T-helper 1 cell treated with Interleukin-12 subunit alpha and Interleukin-12 subunit beta and Interleukin-4 antibody, amounts not matched to agents 30 ng/mL and 1 ng/mL, for 36 hours (primary cell): ENCODE results near the gene MBD2. TPM values are rescaled to one million over a fixed set of nuclear protein-coding genes. Genes with fewer than 3 reads are reported as not detected.

Experiments used
- intact Hi-C: fragments of 100-400 bp; cut with micrococcal nuclease; formaldehyde crosslinking; loops from one replicate; pipeline ENCODE4 v1.15.1; 2024
- total RNA-seq: library from RNA; stranded (reverse); gene quantifications from 2 replicates; pipeline ENCODE4 v1.2.3, GENCODE V29; 2022

Gene MBD2
- total RNA-seq, 1 donor from 2014 or later: 140 TPM

GRCh38 chr18:54117853-54118773, 106.4 kb downstream of the MBD2 start:
- intact Hi-C loops: loop anchor here (2.0 kb wide), 1 partner anchor 31 kb away; no protein-coding TSS in a partner anchor

DNA sequence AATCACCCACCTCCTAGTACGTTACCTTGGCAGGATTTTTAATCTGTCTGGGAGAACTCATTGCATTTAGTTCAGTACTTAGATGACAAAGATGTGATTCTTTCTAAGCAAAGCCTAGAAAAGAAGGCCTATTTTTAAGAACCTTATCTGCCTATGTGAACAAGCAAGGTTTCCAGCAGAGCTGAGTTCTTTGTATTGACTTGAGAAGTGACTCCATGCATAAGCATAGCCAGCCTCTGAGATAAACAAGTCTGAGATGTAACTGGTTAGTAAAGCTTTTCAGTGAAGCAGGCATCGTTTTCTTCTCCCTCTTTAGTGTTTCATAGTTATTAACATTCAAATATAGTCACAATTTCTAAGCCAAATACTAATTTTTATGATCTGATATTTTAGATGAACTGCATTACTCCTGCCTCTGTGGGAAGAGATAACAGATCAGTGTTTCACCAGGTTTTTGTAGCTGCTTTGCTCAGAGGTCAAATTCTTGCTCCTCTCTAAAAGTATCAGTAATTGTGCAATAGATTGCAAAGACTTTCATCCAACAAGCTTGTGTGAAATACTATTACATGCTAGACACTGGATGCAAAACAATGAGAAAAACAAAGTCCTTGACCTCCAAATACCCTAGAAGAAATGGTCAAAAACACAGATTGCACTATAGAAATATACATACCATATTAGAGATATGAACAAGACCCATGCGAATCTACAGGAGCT, 107.8 kb downstream of the MBD2 start:
- intact Hi-C loops: no loop called here

- intact Hi-C loops: no loop called here
Measured at GRCh38 chr18:54112356-54112755, 112.1 kb downstream of the MBD2 start.

DNA sequence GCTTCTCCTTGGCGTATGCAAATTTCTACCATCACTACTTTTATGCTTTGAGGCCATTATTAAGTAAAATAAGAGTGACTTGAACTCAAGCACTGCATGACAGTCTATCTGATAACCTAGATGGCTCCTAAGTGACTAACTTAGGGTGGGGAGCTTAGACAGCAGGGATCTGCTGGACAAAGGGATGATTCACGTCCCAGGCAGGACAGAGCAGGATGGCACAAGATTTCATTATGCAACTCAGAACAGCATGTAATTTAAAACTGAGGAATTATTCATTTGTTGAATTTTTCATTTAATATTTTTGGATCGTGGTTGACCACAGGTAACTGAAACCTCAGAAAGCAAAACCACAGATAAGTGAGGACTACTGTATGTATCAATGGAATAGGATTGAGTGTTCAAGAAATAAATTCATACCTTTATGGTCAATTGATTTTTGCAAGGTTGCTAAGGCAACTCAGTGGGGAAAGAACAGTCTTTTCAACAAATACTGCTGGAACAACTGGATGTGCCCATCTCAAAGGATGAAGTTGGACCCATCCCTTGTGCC, 115.3 kb downstream of the MBD2 start:
- intact Hi-C loops: no loop called here

DNA sequence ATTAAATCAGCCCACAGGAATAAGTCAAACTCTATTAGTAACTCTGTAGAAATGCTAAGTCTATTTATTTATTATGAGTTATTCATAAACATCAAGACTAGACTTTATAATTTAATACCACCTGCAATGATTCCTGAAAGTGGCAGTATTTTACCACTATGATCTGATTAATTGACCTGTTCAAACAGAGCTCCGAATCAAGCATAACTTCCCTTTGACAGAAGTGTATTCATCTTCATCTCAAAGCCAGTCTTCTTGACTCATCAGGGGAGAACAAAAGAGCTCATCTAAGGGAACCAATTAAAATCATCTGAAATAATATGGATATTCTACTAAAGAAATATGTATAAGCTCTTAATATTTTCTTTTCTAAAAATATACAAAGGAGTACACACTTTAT, 122.3 kb downstream of the MBD2 start:
- intact Hi-C loops: no loop called here

Other genes starting within 250 kb of the MBD2 start
- gene POLI, start 44.8 kb upstream of the MBD2 start, total RNA-seq: 18.0 and 21.0 TPM in 2 replicates
- 0.27 TPM in 1 of 2 replicates, not detected in the other for gene STARD6, start 133.2 kb upstream of the MBD2 start, total RNA-seq
- gene C18orf54, start 133.2 kb upstream of the MBD2 start, total RNA-seq: 10.5 and 11.7 TPM in 2 replicates